ENCODE results near the gene PIEZO2.

PIEZO2 gene

GRCh38 chr18:11019295-11020105 is 129.9 kb downstream of the PIEZO2 start:
- no peak for TF ChIP-seq CTCF (IDR thresholded peaks at IDR 0.05; ENCODE audit: low read depth, low read length)
- no peak for DNase-seq (ENCODE audit: extremely low read depth, low read depth)

- no peak for DNase-seq (ENCODE audit: extremely low read depth, low read depth)
- TF ChIP-seq CTCF (IDR thresholded peaks at IDR 0.05; ENCODE audit: low read depth, low read length) = no peak
Observed at GRCh38 chr18:11009869-11010268, 139.5 kb downstream of the PIEZO2 start.

GRCh38 chr18:11009147-11009546 is 140.2 kb downstream of the PIEZO2 start:
- TF ChIP-seq CTCF (IDR thresholded peaks at IDR 0.05; ENCODE audit: low read depth, low read length) = no peak

GRCh38 chr18:11008505-11008904 is 140.9 kb downstream of the PIEZO2 start:
- no peak for DNase-seq (ENCODE audit: extremely low read depth, low read depth)
- TF ChIP-seq CTCF (IDR thresholded peaks at IDR 0.05; ENCODE audit: low read depth, low read length) = no peak

More at GRCh38 chr18:11009147-11009546, 140.2 kb downstream of the PIEZO2 start:
- no peak for DNase-seq (ENCODE audit: extremely low read depth, low read depth)

- TF ChIP-seq CTCF (IDR thresholded peaks at IDR 0.05; ENCODE audit: low read depth, low read length) = no peak
- DNase-seq (ENCODE audit: extremely low read depth, low read depth) = no peak
Observed at GRCh38 chr18:11005528-11005927, 143.8 kb downstream of the PIEZO2 start.

- no peak for TF ChIP-seq CTCF (IDR thresholded peaks at IDR 0.05; ENCODE audit: low read depth, low read length)
- DNase-seq (ENCODE audit: extremely low read depth, low read depth) = no peak
Observed at GRCh38 chr18:11004951-11005350, 144.4 kb downstream of the PIEZO2 start.

- TF ChIP-seq CTCF (IDR thresholded peaks at IDR 0.05; ENCODE audit: low read depth, low read length) = no peak
- no peak for DNase-seq (ENCODE audit: extremely low read depth, low read depth)
Observed at GRCh38 chr18:11004294-11004693, 145.1 kb downstream of the PIEZO2 start.

All from AG09319 (cell line).